NCI-H774 (cell line): ENCODE measurements around the gene MRPL1.
"Not testable (repeated sequence)": the region's sequence is repeated elsewhere in the genome, so short reads cannot be mapped to it uniquely, and the experiment has no call there.

Source experiments
- DNase-seq: peaks from one replicate; lab custom pipeline; 2025; lab: John Stamatoyannopoulos, UW

MRPL1 gene

GRCh38 chr4:77849278-77849965, 13.2 kb upstream of the MRPL1 start:
- DNase-seq: no peak

DNA sequence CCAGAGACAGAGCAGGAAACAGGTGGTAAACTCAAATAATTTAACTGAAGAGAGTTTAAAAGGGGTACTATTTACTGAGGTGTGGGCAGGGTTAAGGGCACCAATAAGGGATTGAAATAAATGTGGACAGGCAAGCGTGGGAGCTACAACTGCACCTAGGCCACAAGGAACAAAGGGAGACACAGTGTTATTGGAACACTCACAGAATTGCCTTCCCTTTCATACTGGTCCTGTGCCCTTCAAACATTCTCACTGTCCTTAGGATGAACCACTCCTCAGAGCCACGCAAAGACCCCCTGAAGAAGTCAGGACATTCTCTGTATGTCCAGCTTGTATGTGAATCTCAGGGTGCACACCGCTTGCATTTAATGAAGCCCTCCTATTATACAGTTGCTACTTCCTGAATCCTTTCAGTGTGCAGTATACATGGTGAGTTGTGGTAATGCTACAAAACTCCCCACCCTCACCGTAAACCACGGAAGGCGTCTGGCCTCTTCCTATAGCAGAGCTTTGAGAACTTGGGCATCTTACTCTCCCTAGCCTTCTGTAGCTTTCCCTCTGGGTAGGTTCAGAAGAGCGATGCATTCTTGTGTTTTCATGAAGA, 9.6 kb upstream of the MRPL1 start:
- no peak for DNase-seq

- DNase-seq: no peak
Observed at GRCh38 chr4:77854431-77855111, 8.1 kb upstream of the MRPL1 start.

- DNase-seq: no peak
Observed at GRCh38 chr4:77856152-77856551, 6.5 kb upstream of the MRPL1 start.

GRCh38 chr4:77859256-77859655, 3.4 kb upstream of the MRPL1 start:
- no peak for DNase-seq

- no peak for DNase-seq
Observed at GRCh38 chr4:77861495-77861894, 1.1 kb upstream of the MRPL1 start.

DNA sequence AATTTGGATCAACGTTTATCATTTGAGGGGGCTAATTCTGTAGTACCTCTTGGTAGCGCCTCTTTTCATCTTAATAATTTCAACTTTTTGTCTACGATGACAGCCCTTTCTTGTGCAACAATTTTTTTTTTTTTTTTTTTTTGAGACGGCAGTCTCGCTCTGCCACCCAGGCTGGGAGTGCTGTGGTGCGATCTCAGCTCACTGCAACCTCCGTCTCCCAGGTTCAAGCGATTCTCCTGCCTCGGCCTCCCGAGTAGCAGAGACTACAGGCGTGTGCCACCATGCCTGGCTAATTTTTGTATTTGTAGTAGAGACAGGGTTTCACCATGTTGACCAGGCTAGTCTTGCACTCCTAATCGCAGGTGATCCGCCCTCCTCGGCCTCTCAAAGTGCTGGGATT, 711 bp downstream of the MRPL1 start:
- not testable (repeated sequence) for DNase-seq

DNA sequence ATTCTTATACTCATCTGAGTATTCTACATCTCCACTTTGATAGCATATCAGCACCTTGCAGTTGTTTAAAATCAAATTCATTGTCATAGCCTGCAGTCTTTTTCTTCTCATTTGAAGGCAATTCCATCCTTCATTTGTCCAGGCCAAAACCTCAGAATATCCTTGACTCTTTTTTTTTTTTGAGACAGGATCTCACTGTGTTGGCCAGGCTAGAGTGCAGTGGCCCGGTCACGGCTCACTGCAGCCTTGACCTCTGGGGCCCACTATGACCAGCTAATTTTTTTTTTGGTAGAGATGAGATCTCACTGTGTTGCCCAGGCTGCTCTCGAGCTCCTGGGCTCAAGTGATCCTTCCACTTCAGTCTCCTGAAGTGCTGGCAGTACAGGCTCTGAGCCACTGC, 2.6 kb downstream of the MRPL1 start:
- no peak for DNase-seq

GRCh38 chr4:77872723-77873445, 10.3 kb downstream of the MRPL1 start:
- DNase-seq: no peak

DNA sequence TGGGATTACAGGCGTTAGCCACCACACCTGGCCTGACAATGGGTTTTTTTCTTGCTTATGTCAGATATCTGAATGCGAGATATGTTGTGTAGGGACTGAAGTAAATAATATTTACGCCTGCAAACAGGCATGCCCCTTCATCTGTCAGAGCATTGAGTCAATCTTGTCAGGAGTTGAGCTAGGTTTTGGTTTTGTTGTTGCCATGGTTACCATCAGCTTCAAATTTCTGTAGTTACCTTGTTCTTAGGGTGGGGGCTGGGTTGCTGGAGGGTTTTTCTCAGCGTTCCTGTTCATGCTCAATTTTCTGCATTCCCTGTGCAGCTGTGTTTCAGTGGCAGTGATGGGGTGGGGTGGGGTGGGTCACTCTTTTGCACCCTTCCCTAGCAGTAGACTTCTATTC, 14.5 kb downstream of the MRPL1 start:
- no peak for DNase-seq

GRCh38 chr4:77877771-77878565, 15.3 kb downstream of the MRPL1 start:
- no peak for DNase-seq

DNA sequence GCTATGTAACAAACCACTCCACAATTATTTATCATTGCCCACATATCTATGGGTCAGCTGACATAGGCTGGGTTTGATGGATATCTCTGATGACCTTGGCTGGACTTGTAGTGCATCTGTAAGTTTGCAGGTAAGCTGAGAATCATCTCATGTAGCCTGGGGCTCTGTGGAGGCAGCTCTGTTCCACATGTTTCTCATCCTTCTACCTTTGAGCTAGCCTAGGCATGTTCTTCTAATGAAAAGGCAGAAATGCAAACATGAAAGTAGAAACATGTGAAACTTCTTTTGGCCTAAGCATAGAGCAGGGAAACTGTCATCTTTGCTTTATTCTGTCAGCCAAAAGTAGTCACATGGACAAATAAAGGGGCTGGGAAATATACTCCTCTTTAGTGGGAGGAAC, 18.2 kb downstream of the MRPL1 start:
- DNase-seq: no peak

DNA sequence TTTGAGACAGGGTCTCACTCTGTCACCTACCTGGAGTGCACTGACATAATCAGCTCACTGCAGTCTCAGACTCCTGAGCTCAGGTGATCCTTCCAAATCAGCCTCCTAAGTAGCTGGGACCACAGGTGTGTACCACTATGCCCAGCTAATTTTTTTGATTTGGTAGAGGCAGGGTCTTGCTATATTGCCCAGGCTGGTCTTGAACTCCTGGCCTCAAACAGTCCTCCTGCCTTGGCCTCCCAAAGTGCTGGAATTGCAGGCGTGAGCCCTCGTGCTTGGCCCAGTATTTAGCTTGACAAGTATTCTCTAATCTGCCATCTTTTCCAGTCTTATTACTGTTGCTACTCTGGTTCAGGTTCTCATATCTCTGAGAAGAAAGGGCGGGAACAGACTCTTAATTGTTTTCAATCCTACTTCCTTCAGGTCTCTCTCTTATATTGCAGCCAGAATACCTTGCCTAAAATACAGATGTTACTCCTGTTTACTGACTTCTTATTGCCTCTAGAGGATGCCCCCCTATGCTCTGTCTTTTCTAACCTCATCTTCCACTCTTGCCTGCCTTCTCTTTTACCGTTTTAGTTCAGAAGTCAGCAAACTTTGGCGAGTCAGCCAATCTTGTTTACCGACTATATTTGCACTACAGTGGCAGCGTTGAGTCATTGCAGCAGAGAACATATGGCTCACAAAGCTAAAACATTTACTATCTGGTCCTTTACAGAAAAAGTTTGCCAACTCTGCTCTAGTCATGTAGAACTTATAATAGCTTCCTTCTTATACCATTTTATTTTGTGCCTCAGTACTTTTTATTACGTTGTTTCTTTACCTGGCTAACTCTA, 19.0 kb downstream of the MRPL1 start:
- DNase-seq: no peak

DNA sequence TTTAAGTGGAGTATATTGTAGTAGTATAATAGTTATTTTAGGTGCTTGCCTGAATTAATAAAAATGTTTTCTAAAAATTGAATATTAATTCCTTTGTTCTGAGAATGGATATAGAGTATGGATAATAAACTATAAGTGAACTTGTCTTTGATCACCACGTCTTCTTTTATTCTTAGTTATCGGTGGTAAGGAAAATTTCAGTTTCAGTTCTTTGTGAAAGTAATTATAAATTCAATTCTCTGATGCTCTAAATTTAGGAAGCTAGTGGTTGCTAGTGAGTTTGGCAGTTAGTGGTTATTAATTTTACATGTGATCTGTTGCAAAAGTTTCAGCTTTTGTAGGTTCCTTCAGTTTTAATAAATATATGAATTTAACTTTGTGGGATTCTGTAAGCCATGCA, 30.8 kb downstream of the MRPL1 start:
- DNase-seq: no peak

DNA sequence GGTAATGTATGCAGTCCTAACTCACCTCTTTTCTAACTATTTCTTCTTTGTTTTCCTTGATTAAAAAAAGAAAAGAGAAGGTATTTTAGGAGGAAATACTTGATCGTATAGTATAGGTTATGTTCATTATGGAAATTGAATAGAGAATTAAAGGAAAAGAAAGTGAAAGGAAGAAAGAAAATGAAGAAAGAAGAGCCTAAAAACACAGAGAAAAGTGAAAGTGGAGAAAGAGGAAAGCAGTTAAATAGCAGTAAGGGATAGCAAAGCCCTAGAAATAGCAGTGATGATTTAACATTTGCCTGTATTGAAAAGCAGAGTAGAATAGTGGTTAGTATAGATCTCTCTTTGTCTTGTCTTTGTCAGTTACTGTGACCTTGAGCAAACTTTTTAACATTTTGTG, 37.0 kb downstream of the MRPL1 start:
- no peak for DNase-seq

GRCh38 chr4:77903186-77903585, 40.6 kb downstream of the MRPL1 start:
- DNase-seq: no peak

DNA sequence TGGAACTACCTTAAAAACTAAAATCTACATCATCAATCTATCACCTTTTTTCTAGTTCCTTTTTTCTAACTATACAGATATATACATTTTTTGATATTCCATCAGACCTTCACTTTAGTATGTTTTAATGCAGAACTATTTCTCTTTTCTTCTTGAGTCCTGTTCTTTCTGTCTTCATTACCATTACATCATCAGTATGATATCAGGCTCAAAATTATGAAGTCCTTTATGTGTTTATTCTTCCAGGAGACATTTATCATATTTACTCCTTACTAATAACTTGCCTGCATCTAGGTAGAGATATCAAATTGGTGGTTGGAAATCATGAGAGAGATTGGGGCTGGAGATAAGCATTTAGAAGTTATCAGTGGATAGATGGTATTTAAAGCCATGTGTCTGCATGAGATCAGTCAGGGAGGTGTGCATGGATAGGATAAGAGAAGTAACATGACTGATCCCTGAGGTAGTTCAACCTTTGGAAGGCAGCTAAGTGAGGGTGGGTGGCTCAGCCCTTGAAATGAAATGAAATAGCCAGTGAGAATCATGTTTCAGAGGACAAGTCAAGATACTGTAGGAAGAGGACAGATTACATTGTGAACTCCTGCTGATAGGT, 43.1 kb downstream of the MRPL1 start:
- DNase-seq: no peak

- no peak for DNase-seq
Observed at GRCh38 chr4:77910676-77911075, 48.0 kb downstream of the MRPL1 start.

GRCh38 chr4:77911091-77911490, 48.5 kb downstream of the MRPL1 start:
- DNase-seq: no peak

- DNase-seq: no peak
Observed at GRCh38 chr4:77911842-77912450, 49.3 kb downstream of the MRPL1 start.
